ENCODE measurements around the gene CSF3R.

DNA sequence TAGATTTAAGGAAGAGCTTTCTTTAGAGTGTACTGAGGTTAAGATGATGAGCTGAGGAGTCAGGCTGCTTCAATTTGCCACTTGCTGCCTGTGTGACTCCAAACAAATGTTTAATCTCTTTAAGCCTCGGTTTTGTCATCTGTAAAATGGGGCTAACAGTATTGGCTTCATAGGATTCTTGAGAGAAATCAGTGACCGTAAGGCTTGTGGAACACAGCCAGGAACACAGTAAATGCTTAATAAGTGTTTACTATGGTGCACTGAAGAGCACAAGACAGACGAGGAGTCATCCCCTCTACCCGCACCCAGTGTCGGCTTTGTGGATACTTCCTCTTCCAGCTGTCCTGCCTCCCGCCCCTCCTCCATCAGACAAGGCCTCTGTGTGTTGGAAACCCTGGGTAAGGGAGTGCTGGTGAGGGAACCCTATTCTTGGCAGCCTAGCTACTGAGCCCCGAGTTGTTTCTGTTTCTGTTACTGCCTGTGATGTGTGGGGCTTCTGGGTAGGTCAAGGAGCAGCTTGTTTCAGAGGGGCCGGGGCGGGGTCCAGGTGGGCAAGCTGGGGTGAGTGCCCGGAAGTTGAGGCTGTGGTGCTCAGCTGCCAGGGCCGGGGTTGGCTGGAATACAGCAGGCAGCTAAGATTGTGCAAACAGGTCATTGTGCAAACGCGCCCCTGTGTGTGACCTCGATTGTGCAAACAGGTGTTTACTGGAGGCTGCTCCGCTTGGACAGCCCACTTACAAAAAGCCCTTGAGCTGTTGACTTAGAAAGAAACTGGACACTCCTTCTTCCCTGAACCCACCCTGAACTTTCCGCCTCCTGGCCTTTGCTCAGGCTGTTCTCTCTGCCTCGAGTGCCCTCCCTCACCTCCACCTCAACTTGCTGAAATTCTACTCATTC lies 4.0 kb upstream of the CSF3R start:
- TF ChIP-seq, protein P1, sequence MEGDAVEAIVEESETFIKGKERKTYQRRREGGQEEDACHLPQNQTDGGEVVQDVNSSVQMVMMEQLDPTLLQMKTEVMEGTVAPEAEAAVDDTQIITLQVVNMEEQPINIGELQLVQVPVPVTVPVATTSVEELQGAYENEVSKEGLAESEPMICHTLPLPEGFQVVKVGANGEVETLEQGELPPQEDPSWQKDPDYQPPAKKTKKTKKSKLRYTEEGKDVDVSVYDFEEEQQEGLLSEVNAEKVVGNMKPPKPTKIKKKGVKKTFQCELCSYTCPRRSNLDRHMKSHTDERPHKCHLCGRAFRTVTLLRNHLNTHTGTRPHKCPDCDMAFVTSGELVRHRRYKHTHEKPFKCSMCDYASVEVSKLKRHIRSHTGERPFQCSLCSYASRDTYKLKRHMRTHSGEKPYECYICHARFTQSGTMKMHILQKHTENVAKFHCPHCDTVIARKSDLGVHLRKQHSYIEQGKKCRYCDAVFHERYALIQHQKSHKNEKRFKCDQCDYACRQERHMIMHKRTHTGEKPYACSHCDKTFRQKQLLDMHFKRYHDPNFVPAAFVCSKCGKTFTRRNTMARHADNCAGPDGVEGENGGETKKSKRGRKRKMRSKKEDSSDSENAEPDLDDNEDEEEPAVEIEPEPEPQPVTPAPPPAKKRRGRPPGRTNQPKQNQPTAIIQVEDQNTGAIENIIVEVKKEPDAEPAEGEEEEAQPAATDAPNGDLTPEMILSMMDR (conservative IDR thresholded peaks at IDR 0.05; ENCODE audit: low read depth, low read length), result no peak
- no peak for TF ChIP-seq EZH2 (IDR thresholded peaks at IDR 0.05; ENCODE audit: borderline replicate concordance, low read depth, low read length, poor library complexity, severe bottlenecking)

Measured in A673 (cell line).